ENCODE measurements around the gene SDHC.
"Not testable (repeated sequence)": the region's sequence is repeated elsewhere in the genome, so short reads cannot be mapped to it uniquely, and the experiment has no call there.

The SDHC gene

GRCh38 chr1:161311595-161312181 is 2.5 kb upstream of the SDHC start:
- DNase-seq, result no peak

- DNase-seq, result no peak
Observed at GRCh38 chr1:161313554-161314200, 504 bp upstream of the SDHC start.

- DNase-seq, result not testable (repeated sequence)
Observed at GRCh38 chr1:161315841-161316674, 1.9 kb downstream of the SDHC start.

GRCh38 chr1:161324020-161324419 is 9.8 kb downstream of the SDHC start:
- no peak for DNase-seq

- no peak for DNase-seq
Observed at GRCh38 chr1:161330346-161330745, 16.2 kb downstream of the SDHC start.

GRCh38 chr1:161333166-161333565 is 19.0 kb downstream of the SDHC start:
- no peak for DNase-seq

GRCh38 chr1:161335796-161336195 is 21.6 kb downstream of the SDHC start:
- DNase-seq, result no peak

- no peak for DNase-seq
Observed at GRCh38 chr1:161342177-161342576, 28.0 kb downstream of the SDHC start.

GRCh38 chr1:161342821-161343220 is 28.6 kb downstream of the SDHC start:
- DNase-seq, result no peak

GRCh38 chr1:161350671-161351070 is 36.5 kb downstream of the SDHC start:
- no peak for DNase-seq

- DNase-seq, result no peak
Observed at GRCh38 chr1:161351482-161351881, 37.3 kb downstream of the SDHC start.

GRCh38 chr1:161357073-161357472 is 42.9 kb downstream of the SDHC start:
- no peak for DNase-seq

- peak; percentile 14 for DNase-seq
Observed at GRCh38 chr1:161359291-161359690, 45.1 kb downstream of the SDHC start.

GRCh38 chr1:161364332-161364731 is 50.2 kb downstream of the SDHC start:
- no peak for DNase-seq

GRCh38 chr1:161365207-161365606 is 51.0 kb downstream of the SDHC start:
- DNase-seq, result no peak

GRCh38 chr1:161367684-161368400 is 53.7 kb downstream of the SDHC start, which contains the start of gene CFAP126:
CFAP126 (minus strand) TSS chr1:161367876; CDS start chr1:161367868, 8 bp downstream.
- no peak for DNase-seq

GRCh38 chr1:161373442-161373841 is 59.3 kb downstream of the SDHC start:
- no peak for DNase-seq

- no peak for DNase-seq
Observed at GRCh38 chr1:161374373-161374772, 60.2 kb downstream of the SDHC start.

GRCh38 chr1:161378014-161378413 is 63.8 kb downstream of the SDHC start:
- DNase-seq, result no peak

- DNase-seq, result no peak
Observed at GRCh38 chr1:161379071-161379470, 64.9 kb downstream of the SDHC start.

GRCh38 chr1:161381707-161382106 is 67.5 kb downstream of the SDHC start:
- no peak for DNase-seq

GRCh38 chr1:161382214-161383019 is 68.2 kb downstream of the SDHC start:
- DNase-seq, result peak; percentile 19
